GM18909 (cell line): ENCODE results near the gene EME2.

Experiments
- ATAC-seq: cut with Tn5 transposase; IDR thresholded peaks from one replicate; pipeline ENCODE4 v1.9.1; 2021; ENCODE audit warnings: mild to moderate bottlenecking; ENCODE audit not compliant: unreplicated experiment, poor library complexity

Gene EME2

DNA sequence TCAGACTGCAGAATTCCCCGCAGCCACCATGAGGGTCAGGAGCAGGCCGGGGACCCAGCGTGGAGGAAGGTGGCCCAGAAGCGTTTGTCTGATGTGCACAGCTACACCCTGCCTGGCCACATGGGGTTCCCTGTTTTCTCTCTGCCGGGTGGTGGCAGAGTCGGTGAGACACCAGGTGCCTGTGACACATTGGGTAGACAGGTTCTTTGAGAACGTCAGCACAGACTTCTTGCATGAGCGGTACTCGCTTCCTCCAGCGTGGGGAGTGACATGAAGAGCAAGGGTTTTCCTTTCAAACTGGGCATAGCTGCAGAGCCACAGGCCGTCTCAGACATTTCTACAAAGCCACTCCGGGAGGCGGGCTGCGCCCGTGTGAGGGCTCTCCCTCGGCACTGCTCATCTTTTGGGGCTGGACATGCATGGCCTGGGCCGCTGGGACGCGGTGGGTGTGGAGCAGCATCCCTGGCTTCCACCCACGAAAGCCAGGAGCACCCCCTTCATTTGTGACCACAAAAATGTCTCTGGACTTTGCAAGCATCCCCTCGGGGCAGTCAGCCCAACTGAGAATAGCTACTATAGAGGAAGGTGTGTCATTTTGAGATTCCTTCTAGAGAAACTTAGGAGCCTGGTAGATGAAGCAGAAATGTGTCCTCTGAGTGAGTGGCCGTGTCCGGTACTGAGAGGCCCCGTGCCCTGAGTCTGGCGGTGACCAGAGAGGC, 27.3 kb upstream of the EME2 start:
- ATAC-seq, result no peak

GRCh38 chr16:1745900-1746692, 26.5 kb upstream of the EME2 start:
- no peak for ATAC-seq

GRCh38 chr16:1746693-1747195, 25.9 kb upstream of the EME2 start:
- ATAC-seq, result no peak

- no peak for ATAC-seq
These were observed 24.7 kb upstream of the EME2 start for GRCh38 chr16:1747934-1748333.

DNA sequence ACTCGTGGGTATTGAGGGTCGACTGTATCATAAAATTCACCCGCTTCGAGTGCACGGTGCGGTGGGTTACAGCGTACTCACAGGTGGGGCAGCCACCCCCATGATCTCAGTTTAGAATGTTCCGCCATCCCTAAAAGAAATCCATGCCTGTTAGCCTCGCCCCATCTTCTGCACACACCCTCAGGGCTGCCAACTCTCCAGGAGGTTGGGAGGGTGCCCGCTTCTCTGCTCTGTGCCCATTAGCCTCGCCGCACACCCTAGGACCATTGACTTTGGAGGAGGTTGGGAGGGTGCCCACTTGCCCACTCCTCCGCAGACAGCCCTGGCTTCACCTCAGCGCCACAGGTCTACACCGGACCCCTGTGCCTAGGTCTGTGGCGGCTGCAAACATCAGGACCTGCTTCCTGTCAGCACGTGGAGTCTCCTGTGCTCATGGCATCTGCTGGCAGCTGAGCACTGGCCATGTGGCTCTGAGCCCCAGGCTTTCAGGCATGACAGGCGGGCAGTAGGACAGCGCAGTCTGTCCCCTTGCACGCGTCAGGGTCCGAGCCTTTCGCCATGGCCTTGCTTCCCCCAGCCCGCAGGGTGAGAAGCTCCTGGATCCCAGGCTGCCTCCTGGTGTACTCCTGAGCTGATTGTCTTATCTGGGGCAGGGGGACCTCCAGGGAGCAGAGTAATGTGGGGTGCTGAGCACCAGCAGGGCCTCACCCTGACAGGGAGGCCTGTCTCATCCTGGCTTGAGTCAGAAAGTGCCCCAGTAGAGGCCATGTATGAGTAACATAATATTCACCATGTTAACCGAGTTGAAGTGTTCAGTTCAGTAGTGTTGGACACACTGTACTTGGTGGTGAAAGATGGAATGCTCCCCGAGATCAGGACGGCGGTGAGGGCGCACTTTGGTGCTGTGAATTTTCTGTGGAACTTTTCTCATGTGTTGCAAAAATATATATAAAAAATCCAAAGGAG, 23.2 kb upstream of the EME2 start:
- ATAC-seq, result no peak

GRCh38 chr16:1751946-1752345, 20.7 kb upstream of the EME2 start:
- ATAC-seq, result no peak

GRCh38 chr16:1752853-1753252, 19.8 kb upstream of the EME2 start:
- ATAC-seq, result no peak

GRCh38 chr16:1754204-1754603, 18.4 kb upstream of the EME2 start:
- ATAC-seq, result no peak

- no peak for ATAC-seq
These were observed 14.7 kb upstream of the EME2 start for GRCh38 chr16:1757714-1758461.

DNA sequence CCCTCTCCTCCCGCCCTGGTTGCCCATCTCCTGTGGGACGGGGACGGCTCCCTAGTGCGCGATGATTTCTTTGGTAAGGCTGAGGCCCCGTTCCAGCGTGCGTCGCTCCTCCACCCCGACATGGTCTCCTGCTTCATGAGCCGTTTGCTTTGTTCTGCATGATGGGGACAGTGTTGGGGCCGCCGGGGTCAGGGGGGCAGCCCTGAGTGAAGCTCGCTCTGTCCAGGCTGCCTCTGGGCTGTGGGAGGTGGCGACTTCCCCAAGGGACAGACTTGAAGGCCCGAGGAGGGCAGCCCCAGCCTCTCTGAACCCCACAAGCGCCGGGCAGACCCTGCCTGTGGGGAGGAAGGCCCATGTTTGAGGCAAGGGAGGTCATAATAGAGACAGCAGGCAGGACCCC, 13.7 kb upstream of the EME2 start:
- ATAC-seq, result no peak

GRCh38 chr16:1759511-1759910, 13.1 kb upstream of the EME2 start:
- no peak for ATAC-seq

DNA sequence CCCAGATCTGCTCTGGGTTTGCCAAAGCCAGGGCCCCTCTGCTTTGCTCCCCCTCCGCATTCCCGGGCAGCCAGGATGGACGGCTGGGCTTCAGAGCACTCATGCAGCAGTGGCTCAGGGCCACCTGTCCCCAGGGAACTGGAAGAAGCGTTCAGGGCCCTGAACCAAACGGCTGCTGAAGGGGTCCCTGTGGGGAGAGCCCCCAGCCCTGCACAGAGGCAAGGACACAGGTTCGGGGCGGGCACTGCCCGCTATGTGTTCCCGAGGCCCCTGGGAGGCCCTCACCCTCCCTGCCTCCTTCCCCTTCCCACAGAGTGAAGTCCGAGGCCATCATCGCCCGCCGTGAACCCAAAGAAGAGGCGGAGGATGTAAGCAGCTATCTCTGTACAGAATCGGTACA, 11.7 kb upstream of the EME2 start:
- ATAC-seq, result no peak

DNA sequence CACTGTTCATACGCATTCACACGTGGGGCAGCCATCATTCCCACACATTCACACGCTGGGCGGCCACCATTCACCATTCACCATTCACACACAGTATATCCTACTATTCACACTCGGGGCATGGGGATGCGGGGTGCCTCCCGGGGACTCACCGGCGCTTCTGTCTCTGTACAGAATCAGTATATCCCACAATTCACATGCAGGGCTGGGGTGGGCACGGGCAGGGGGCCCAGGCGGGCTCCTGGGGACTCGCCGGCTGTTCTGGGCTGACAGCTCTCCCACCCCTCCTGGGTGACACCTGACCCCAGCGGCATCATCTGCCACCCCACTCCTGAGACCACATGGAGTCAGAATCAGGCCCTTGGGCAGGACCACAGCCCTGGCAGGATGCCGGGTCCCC, 10.9 kb upstream of the EME2 start:
- no peak for ATAC-seq

- no peak for ATAC-seq
These were observed 10.3 kb upstream of the EME2 start for GRCh38 chr16:1762196-1762878.

DNA sequence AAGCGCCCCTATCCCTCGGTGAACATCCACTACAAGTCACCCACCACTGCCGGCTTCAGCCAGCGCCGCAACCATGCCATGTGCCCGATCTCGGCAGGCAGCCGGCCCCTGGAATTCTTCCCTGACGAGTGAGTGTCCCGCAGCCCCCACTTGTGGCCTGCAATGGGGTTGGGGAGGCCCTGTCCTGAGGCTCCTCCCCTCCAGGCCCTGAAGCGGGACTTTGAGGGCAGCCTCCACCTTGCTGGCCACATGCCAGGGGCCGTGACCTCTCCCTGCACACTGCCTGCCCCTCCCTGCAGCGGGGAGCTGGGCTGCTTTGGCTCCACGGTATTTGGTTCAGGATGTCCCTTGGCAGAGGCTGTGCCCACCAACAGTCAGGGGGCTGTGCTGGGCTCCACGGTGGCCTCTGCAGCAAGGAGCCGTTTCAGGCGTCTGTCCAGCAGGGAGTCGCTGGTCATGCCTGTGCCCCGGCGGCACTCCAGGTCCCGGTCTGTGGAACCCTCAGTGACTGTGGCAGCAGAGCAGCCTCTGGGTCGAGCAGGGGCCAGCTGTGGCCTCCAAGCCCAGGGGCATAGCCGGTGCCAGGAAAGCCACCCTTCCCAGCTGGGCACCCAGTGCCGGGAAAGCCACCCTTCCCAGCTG, 9.6 kb upstream of the EME2 start:
- no peak for ATAC-seq

GRCh38 chr16:1763521-1764511, 8.8 kb upstream of the EME2 start:
- ATAC-seq, result no peak

- ATAC-seq, result no peak
These were observed 7.6 kb upstream of the EME2 start for GRCh38 chr16:1764971-1765370.

GRCh38 chr16:1765826-1766225, 6.8 kb upstream of the EME2 start:
- no peak for ATAC-seq
